HG03439 (cell line): Measurements from ENCODE around the gene STPG2.
"Not testable (repeated sequence)": the region's sequence is repeated elsewhere in the genome, so short reads cannot be mapped to it uniquely, and the experiment has no call there.

ENCODE experiments used
- ATAC-seq: cut with Tn5 transposase; IDR thresholded peaks from one replicate; pipeline ENCODE4 v1.9.1; 2021; ENCODE audit warnings: mild to moderate bottlenecking, moderate library complexity; ENCODE audit not compliant: unreplicated experiment

The STPG2 gene

GRCh38 chr4:97952763-97953162 is 190.5 kb downstream of the STPG2 start:
- ATAC-seq: no peak

GRCh38 chr4:97950836-97951235 is 192.4 kb downstream of the STPG2 start:
- no peak for ATAC-seq

- no peak for ATAC-seq
Measured at GRCh38 chr4:97942951-97943350, 200.3 kb downstream of the STPG2 start.

- ATAC-seq: no peak
Measured at GRCh38 chr4:97942137-97942536, 201.1 kb downstream of the STPG2 start.

- ATAC-seq: no peak
Measured at GRCh38 chr4:97938141-97938540, 205.1 kb downstream of the STPG2 start.

- ATAC-seq: no peak
Measured at GRCh38 chr4:97924341-97924958, 218.8 kb downstream of the STPG2 start.

GRCh38 chr4:97923096-97923495 is 220.2 kb downstream of the STPG2 start:
- no peak for ATAC-seq

GRCh38 chr4:97917115-97917514 is 226.2 kb downstream of the STPG2 start:
- ATAC-seq: no peak

GRCh38 chr4:97912156-97912555 is 231.1 kb downstream of the STPG2 start:
- ATAC-seq: no peak

- ATAC-seq: no peak
Measured at GRCh38 chr4:97911236-97911906, 231.9 kb downstream of the STPG2 start.

GRCh38 chr4:97910005-97910404 is 233.3 kb downstream of the STPG2 start:
- no peak for ATAC-seq

GRCh38 chr4:97903436-97904189 is 239.7 kb downstream of the STPG2 start:
- not testable (repeated sequence) for ATAC-seq

- no peak for ATAC-seq
Measured at GRCh38 chr4:97900229-97900628, 243.0 kb downstream of the STPG2 start.

- ATAC-seq: no peak
Measured at GRCh38 chr4:97892592-97893266, 250.5 kb downstream of the STPG2 start.

- no peak for ATAC-seq
Measured at GRCh38 chr4:97879942-97880341, 263.3 kb downstream of the STPG2 start.

GRCh38 chr4:97868097-97868496 is 275.2 kb downstream of the STPG2 start:
- no peak for ATAC-seq

GRCh38 chr4:97867557-97868091 is 275.7 kb downstream of the STPG2 start:
- ATAC-seq: no peak

GRCh38 chr4:97866821-97867556 is 276.3 kb downstream of the STPG2 start:
- ATAC-seq: no peak

GRCh38 chr4:97851115-97851514 is 292.2 kb downstream of the STPG2 start:
- ATAC-seq: no peak

- no peak for ATAC-seq
Measured at GRCh38 chr4:97845758-97846157, 297.5 kb downstream of the STPG2 start.

GRCh38 chr4:97841512-97841911 is 301.8 kb downstream of the STPG2 start:
- ATAC-seq: no peak
